OCI-LY3 (cell line): ENCODE measurements around the gene CLRN2.

ENCODE experiments used
- H2AFZ ChIP-seq: fragments of 200-600, 300-600 bp; shearing (Covaris generic); 2 replicates; pipeline ENCODE4 v1.6.0; 2014; ENCODE audit warnings: antibody characterized with exemption, low read depth, low read length
- H3K27ac ChIP-seq: fragments of 200-600, 300-600 bp; sonication (generic); 2 replicates; pipeline ENCODE4 v1.5.1; 2014; ENCODE audit warnings: mild to moderate bottlenecking, low read length, moderate library complexity, mixed read lengths
- H3K27me3 ChIP-seq: fragments of 200-600, 300-600 bp; sonication (generic); 2 replicates; pipeline ENCODE4 v1.6.1; 2014; ENCODE audit warnings: low read depth, low read length, mixed read lengths
- H3K36me3 ChIP-seq: fragments of 200-600, 300-600 bp; sonication (generic); replicated peaks from 2 replicates; pipeline ENCODE3; 2014; ENCODE audit warnings: low read depth, low read length, mixed read lengths
- H3K4me1 ChIP-seq: fragments of 300-600, 200-600 bp; sonication (generic); 2 replicates; pipeline ENCODE4 v1.6.1; 2014; ENCODE audit warnings: low read length, mixed read lengths
- H3K4me2 ChIP-seq: fragments of 200-600, 300-600 bp; sonication (generic); 2 replicates; pipeline ENCODE4 v1.6.1; 2014; ENCODE audit warnings: low read length, mixed read lengths
- H3K4me3 ChIP-seq: fragments of 300-600, 200-600 bp; sonication (generic); 2 replicates; pipeline ENCODE4 v1.5.1; 2014; ENCODE audit warnings: antibody characterized with exemption, mild to moderate bottlenecking, low read length, moderate library complexity
- H3K79me2 ChIP-seq: fragments of 300-600, 200-600 bp; shearing (Covaris generic); 2 replicates; pipeline ENCODE4 v1.6.1; 2014; ENCODE audit warnings: mild to moderate bottlenecking, low read length, mixed read lengths
- H3K9ac ChIP-seq: fragments of 300-600, 200-600 bp; shearing (Covaris generic); 2 replicates; pipeline ENCODE4 v1.6.0; 2014; ENCODE audit warnings: mild to moderate bottlenecking, low read length, moderate library complexity
- H3K9me3 ChIP-seq: fragments of 200-600, 300-600 bp; shearing (Covaris generic); 2 replicates; pipeline ENCODE4 v1.6.1; 2014; ENCODE audit warnings: low read length, mixed read lengths; ENCODE audit not compliant: insufficient read depth
- H4K20me1 ChIP-seq: fragments of 200-600, 300-600 bp; sonication (generic); 2 replicates; pipeline ENCODE4 v1.6.1; 2016; ENCODE audit warnings: low read length, mixed read lengths; ENCODE audit not compliant: insufficient read depth
- CTCF ChIP-seq: fragments of 200-600, 300-600 bp; sonication (generic); IDR thresholded peaks from 2 replicates; pipeline ENCODE4 v1.5.1; 2014; ENCODE audit warnings: antibody characterized with exemption, low read length, low read depth
- EZH2phosphoT487 ChIP-seq: fragments of 200-600 bp; shearing (Covaris generic); IDR thresholded peaks from 2 replicates; pipeline ENCODE4 v1.6.1; 2018; ENCODE audit warnings: antibody characterized with exemption, mixed run types, low read depth

The CLRN2 gene

GRCh38 chr4:17494258-17495190, 20.4 kb upstream of the CLRN2 start:
- TF ChIP-seq CTCF (no peak), EZH2phosphoT487 (no peak)
- Histone ChIP-seq H3K27me3 (no peaks in the 10 kb centered on the region), H3K4me1 (peaks cover 12% of the 10 kb centered on the region), H4K20me1 (no peaks in the 10 kb centered on the region; the same call in 1 of the 2 replicates), H3K27ac (no peak overlapping the region), H3K36me3 (peaks cover 28% of the 10 kb centered on the region), H3K4me2 (no peak overlapping the region), H3K9ac (no peak overlapping the region), H3K79me2 (no peaks in the 10 kb centered on the region), H3K9me3 (no peaks in the 10 kb centered on the region), H2AFZ (no peak overlapping the region), H3K4me3 (no peak overlapping the region)

- no peaks in the 10 kb centered on the region; the same call in 1 of the 2 replicates for H4K20me1 ChIP-seq
- H2AFZ ChIP-seq: no peak overlapping the region
- no peak overlapping the region for H3K4me2 ChIP-seq
- H3K4me3 ChIP-seq: no peak overlapping the region
- H3K79me2 ChIP-seq: no peaks in the 10 kb centered on the region
- H3K9ac ChIP-seq: no peak overlapping the region
- no peak overlapping the region for H3K27ac ChIP-seq
- H3K27me3 ChIP-seq: no peaks in the 10 kb centered on the region
- no peaks in the 10 kb centered on the region for H3K9me3 ChIP-seq
- TF ChIP-seq CTCF: no peak
- no peak for TF ChIP-seq EZH2phosphoT487
- no peaks in the 10 kb centered on the region for H3K4me1 ChIP-seq
- H3K36me3 ChIP-seq: peaks cover 42% of the 10 kb centered on the region
Observed at GRCh38 chr4:17497890-17498523, 17.0 kb upstream of the CLRN2 start.

- Histone ChIP-seq H3K9ac (no peak overlapping the region), H3K4me2 (no peak overlapping the region), H4K20me1 (no peaks in the 10 kb centered on the region; the same call in 1 of the 2 replicates), H2AFZ (no peak overlapping the region), H3K79me2 (no peaks in the 10 kb centered on the region), H3K4me1 (no peaks in the 10 kb centered on the region), H3K27ac (no peak overlapping the region), H3K36me3 (peaks cover 42% of the 10 kb centered on the region), H3K9me3 (no peaks in the 10 kb centered on the region), H3K27me3 (no peaks in the 10 kb centered on the region), H3K4me3 (no peak overlapping the region)
- no peak for TF ChIP-seq EZH2phosphoT487
- no peak for TF ChIP-seq CTCF
Observed at GRCh38 chr4:17500574-17500973, 14.4 kb upstream of the CLRN2 start.

- H3K36me3 ChIP-seq: peaks cover 48% of the 10 kb centered on the region
- H3K27me3 ChIP-seq: no peaks in the 10 kb centered on the region
- H3K4me3 ChIP-seq: no peak overlapping the region
- no peak for TF ChIP-seq CTCF
- no peak for TF ChIP-seq EZH2phosphoT487
- H4K20me1 ChIP-seq: no peaks in the 10 kb centered on the region; the same call in 1 of the 2 replicates
- no peaks in the 10 kb centered on the region for H3K79me2 ChIP-seq
- H3K9me3 ChIP-seq: no peaks in the 10 kb centered on the region
- H3K4me2 ChIP-seq: no peak overlapping the region
- H3K4me1 ChIP-seq: no peaks in the 10 kb centered on the region
- no peak overlapping the region for H2AFZ ChIP-seq
- H3K27ac ChIP-seq: no peak overlapping the region
- no peak overlapping the region for H3K9ac ChIP-seq
Observed at GRCh38 chr4:17502756-17503155, 12.2 kb upstream of the CLRN2 start.
